PC-9 (cell line): ENCODE data around the gene MST1R.

ENCODE experiments used
- CTCF ChIP-seq: fragments of 200-600 bp; sonication (generic); conservative IDR thresholded peaks from 2 replicates; pipeline ENCODE4 v1.6.1; 2017; ENCODE audit warnings: mixed run types, antibody characterized with exemption, mild to moderate bottlenecking, moderate library complexity
- EZH2 ChIP-seq: fragments of 200-600 bp; sonication (generic); IDR thresholded peaks from 2 replicates; pipeline ENCODE4 v1.8.0; 2017; ENCODE audit warnings: antibody characterized with exemption, low read depth

GRCh38 chr3:49952924-49953323 lies 49.3 kb upstream of the MST1R start:
- TF ChIP-seq CTCF (no peak), EZH2 (no peak)
